NCI-H2081 treated with DMSO at 0.1 percent for 48 hours (cell line): Measurements from ENCODE around the gene MPP3.
A peak's percentile ranks its signal among the peaks of the same experiment; 100 is the strongest.

Experiments used
- DNase-seq: peaks from one replicate; lab custom pipeline; 2025; lab: John Stamatoyannopoulos, UW

The MPP3 gene

DNA sequence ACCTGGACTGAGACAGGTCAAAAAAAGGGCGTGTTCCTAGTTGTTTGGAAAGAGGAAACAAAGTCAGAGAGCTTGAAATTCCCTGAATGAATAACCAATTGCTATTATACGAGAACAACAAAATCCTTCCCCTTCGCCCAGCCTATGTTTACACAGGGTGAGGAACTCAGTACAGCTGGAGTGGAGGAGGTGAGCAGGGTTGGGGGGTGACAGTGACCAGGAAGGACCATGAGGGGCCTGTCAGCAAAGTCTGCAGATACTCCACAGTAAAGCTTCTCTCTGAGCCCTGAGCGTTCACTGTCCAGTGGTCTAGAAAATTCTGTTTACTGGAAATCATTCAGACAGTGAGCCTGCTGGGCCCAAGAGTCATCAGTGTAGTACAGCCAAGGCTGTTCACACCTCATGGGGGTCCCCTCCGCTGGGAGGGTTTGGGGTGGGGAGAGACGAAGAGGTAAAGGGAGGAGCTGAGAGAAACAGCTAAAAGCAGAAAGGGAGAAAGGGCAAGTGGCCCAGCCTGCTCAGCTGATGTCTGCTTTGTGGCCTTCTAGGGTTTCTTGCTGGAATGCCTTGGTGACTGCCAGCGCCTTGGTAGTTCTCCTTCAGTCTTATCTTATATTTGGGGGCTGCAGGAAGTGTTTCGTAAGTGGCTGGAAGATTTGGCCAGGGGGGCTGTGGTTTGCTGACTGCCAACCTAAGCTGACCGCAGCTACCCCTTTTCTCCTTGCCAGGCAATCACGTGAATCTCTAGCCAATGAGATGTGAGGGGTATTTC lies 59.9 kb downstream of the MPP3 start:
- DNase-seq, result no peak

DNA sequence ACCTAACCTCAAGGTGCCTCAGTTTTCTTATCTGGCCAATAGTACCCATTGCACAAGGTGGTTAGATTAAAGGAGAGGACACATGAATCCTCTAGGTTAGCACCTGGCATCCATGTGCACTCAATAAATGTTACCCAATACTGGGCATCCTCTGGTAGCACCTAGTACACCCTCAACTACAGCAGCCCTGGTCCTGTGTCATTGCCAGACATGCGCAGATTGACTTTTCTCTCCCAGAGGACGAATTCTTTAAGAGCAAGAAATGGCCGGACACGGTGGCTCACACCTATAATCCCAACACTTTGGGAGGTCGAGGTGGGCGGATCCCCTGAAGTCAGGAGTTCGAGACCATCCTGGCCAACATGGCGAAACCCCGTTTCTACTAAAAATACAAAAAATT lies 61.5 kb downstream of the MPP3 start:
- DNase-seq, result no peak

DNA sequence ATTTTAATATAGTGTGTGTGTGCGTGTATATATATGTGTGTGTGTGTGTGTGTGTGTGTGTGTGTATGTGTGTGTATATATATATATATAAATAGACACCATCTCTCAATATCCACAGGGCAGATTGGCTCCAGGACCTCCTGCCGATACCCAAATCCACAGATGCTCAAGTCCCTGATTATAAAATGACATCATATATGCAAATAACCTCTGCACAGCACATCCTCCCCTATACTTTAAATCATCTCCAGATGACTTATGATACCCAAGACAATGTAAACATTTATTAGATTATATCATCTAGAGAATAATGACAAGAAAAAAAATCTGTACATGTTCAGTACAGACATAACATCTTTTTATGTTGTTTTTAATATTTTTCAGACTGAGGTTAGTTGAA lies 62.0 kb downstream of the MPP3 start:
- DNase-seq, result no peak

- no peak for DNase-seq
These were observed 63.1 kb downstream of the MPP3 start for GRCh38 chr17:43769859-43770258.

DNA sequence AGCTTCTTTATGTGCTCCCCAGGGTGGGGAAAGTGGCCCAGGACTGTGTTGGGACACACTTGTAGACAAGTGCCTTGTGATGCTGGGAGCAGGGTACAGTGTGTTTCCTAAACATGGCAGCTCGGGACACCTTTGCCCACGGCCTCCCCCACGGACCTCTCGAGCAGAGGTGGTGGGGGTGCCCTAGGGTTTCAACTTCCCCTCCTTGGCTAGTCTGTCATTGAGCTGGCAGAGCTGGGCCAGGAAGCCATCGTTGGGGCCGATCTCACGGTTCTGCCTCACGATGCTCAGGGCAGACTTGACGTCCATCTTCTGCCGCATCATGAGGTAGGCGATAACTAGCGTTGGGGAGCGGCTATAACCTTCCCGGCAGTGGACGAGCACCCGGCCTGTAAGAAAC lies 63.5 kb downstream of the MPP3 start:
- DNase-seq, result no peak

DNA sequence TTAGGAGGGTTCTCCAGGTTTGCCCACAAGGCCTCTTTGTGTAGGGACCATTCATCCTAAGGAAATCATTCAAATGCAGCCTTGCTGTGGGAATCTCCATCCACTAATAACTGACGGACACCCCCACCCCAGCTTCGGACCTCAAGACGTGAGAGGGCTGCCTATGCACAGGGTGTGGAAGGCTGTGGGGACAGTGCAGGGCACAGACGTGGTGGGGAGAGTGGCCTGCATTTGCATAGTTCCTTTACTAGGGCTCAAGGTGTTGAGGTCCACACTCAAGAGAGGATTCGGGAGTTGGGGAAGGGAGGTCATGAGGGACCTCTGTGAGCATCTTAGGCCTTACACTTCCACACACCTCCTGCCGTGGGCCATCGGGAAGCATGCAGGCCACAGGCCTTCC lies 64.0 kb downstream of the MPP3 start:
- DNase-seq, result no peak

DNA sequence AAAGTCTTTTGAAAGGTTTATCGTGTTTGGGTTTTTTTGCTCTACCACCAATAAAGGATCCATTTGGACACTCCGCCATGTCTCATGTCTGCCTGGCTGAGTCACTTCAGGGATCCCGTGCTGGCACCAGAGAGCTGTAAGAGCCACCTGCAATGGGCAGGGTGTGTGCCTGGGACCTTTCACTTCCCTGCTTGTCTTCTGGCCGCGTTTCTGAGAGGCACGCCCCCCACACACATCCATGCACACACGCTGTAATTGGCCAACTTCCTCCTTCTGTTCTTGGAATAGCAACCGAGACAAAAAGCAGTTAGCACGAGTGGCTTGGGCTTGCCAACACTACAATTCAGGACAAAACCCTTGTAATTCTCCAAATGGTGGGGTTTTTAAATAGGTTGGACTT lies 64.6 kb downstream of the MPP3 start:
- DNase-seq, result no peak

- DNase-seq, result no peak
These were observed 65.3 kb downstream of the MPP3 start for GRCh38 chr17:43767713-43768059.

DNA sequence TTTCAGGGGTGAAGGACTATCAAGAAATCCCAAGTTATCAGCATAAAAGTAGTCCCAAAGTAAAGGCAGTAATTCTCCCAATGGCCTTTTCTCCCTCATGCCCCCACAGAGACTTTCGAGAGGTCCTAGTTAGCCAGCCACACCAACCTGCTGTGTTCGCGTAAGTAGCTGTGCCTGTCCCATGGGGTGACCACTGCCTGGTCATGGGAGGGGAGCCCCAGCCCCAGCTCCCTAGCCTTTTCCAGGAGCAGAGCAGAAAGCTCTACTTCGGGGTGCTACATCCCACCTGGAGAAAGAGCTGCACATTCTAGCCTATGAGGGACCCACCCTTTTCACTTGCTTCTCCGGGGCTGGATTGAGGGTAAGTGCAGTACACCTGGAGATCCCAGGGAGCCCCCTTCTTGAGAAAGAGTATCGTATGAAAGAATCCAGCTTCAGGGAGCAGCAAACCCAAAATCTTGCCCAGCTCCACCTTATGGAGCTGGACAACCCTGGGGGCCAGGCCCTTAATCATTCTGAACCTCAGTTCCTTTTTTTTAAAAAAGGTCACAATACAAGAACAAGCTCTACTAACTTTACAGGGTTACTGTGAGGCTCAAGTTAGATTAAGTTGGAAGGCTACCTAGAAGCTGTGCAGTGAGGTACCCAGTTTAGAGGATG lies 65.8 kb downstream of the MPP3 start:
- no peak for DNase-seq

DNA sequence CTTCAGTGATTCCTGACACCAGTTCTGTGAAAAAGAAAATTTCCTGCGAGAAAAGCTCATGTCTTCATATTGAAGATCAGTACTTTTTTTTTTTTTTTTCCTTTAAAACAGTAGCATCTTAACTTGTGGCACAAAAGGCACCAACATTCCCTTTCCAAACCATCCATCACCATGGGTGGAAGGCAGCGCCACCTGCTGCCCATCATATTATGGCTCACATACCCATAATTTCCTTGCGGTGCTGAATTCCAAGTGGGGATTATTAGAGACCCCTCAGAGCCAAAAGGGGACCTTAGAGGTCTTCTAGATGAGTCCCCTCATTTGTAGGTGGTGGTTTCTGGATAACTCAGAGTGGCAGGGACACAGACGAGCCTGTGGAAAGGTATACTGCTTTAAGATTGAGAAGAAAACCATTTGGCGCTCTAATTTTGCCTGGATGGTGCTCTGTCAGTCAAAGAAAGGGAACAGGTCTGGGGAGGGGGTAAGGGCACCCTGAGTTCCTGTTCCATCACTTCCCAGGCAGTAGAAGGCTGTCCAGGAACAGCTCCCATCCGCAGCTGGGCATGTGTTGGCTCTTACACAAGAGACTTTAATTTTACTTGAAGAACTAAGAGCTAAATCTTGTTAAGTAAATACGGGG lies 66.4 kb downstream of the MPP3 start:
- no peak for DNase-seq

DNA sequence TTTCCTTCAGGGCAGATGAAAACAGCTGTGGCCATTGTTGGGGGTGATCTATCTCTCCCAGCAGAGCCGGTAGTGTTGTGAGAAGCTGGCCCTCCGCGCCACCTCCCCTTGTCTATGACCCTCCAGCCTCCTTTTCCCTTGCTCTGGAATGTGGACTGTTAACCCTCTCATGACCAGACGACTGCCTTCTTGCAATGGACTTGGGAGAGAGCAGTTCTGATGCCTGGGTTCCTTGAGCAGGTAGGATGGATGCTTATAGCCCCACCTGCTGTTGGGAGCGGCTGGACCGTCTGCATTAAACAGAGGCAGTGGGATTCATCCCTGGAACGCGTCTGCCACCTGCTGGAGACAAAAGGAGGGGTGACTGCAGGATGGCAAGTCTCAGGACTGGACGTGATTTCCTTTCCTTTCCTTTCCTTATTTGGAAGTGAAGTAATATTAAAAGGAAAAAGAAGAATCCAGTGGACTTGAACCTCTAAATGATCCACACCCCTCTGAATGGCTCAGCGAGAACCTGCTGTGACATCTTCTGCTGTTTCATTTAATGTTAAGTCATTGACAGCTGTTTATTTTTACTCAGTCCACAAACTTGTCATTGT lies 72.6 kb downstream of the MPP3 start:
- peak; percentile 74 for DNase-seq

GRCh38 chr17:43759836-43760235 lies 73.1 kb downstream of the MPP3 start:
- no peak for DNase-seq

GRCh38 chr17:43758497-43759174 lies 74.3 kb downstream of the MPP3 start, which contains the start of gene SOST:
SOST (minus strand) TSS chr17:43758791; CDS start chr17:43758741, 50 bp downstream.
- DNase-seq, result no peak

DNA sequence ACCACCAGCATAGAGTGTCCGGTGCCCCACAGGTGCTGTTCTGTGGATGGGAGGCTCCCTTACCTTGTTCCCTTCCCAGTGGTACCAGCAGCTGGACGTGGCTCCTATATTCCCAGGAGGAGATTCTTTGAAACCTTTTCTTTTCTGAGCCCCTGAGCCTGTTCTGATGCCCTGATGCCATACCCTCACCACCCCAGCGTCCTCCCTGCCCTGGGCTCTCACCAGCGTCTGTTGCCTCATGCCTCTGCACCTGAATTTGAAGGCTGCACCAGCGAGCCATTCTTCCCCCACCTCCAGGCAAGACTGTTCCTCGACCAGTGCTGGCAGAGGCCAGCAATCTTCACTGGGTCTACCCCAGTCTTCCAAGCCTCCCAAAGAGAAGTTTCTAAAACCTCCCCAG lies 74.9 kb downstream of the MPP3 start:
- DNase-seq, result no peak

DNA sequence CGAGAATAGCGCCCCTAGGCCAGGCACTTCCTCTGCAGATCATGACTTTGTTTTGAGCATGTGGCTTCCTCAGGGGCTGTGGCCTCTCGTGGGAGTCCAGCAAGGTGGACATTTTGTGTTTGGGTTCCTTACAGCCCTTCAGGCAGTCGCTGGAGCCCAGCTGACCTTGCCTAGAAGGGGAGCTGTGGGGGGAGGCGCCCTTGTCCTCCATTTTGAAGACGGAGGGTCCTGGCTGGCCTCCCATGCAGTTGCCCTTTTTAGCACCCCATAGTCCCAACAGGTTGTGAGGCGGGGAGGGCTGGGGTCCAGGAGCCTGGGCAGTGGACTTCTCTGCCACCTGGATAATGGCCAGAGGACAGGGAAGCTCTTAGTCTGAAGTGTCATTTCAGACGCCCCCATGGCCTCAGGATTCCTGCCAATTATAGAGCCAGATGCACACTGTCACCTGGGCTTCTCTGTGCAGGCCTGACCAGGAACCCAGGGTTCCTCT lies 75.7 kb downstream of the MPP3 start:
- no peak for DNase-seq

DNA sequence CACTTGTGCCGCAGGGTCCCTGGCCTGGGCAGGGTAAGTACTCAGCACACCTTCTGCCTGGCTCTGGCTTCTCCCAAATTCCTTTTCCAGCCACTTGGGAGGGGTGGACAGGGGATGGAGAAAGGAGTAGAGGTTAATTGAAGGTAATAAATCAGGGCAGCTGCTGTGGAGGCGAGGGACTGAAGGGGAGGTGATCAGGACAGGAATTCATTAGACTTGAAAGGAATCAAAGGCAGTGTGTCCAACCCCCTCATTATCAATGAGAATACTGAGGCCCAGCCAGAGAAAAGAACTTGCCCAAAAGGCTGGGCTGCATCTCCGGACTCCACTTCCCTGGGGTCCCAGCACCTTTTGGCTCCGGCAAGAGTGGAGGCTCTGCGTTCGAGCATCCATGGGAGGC lies 76.7 kb downstream of the MPP3 start:
- DNase-seq, result no peak

- DNase-seq, result no peak
These were observed 77.5 kb downstream of the MPP3 start for GRCh38 chr17:43755389-43755875.

GRCh38 chr17:43754947-43755346 lies 78.0 kb downstream of the MPP3 start:
- no peak for DNase-seq

DNA sequence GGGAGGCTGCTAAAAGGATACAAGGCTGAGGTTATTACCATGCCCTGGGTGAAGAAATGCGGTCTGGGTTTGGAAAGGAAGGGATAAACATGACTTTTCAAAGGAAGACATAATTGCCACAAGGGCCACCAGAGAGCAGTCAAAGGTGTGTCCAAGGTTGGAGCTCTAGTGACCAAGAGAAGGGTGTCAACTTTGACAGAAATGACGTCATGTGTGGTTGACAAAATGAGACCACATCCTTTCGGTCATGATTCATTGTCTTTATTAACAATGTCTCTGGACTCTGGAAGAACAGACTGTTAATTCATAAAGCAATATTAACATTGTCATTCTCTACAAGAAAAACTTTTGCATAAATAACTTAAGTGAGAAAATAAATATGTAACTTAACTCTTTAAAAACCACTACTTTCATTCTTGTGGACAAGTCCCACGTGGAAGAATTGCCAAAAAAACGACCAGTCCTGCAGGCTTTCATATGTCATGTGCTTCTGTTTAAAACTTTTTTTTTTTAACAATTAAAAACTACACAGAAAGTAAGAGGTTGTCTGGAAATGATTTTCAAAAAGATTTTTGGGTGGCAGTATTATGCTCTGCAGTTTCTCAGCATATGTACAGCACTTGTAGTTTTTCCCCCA lies 79.3 kb downstream of the MPP3 start:
- DNase-seq, result no peak
